ENCODE data around the gene CCSER1.
"Not testable (repeated sequence)": the region's sequence is repeated elsewhere in the genome, so short reads cannot be mapped to it uniquely, and the experiment has no call there.

Gene CCSER1

GRCh38 chr4:91233164-91233563 lies 1106.0 kb downstream of the CCSER1 start:
- H3K9me3 ChIP-seq: no peaks in the 10 kb centered on the region
- H3K36me3 ChIP-seq (replicated peaks): no peaks in the 10 kb centered on the region
- in situ Hi-C loops (cut with MboI; ENCODE audit: low sequenced_read_pairs): no loop called here
- DNase-seq (ENCODE audit: low spot score in 2 of 2): no peak
- H3K4me1 ChIP-seq: no peaks in the 10 kb centered on the region
- H3K27me3 ChIP-seq (ENCODE audit: low read depth): 0 out of 2 replicates have a peak, but pooled peaks cover 3% of the 10 kb centered on the region
- no peak overlapping the region for H3K4me3 ChIP-seq

- in situ Hi-C loops (cut with MboI; ENCODE audit: low sequenced_read_pairs): no loop called here
- DNase-seq (ENCODE audit: low spot score in 2 of 2): no peak
- no peaks in the 10 kb centered on the region for H3K9me3 ChIP-seq
Measured at GRCh38 chr4:91243132-91243531, 1115.9 kb downstream of the CCSER1 start.

GRCh38 chr4:91256043-91256442 lies 1128.8 kb downstream of the CCSER1 start:
- no peak for DNase-seq (ENCODE audit: low spot score in 2 of 2)
- Histone ChIP-seq H3K4me1 (no peaks in the 10 kb centered on the region), H3K9me3 (no peaks in the 10 kb centered on the region), H3K4me3 (no peak overlapping the region), H3K36me3 (replicated peaks) (no peaks in the 10 kb centered on the region), H3K27me3 (ENCODE audit: low read depth) (no peaks in the 10 kb centered on the region)
- in situ Hi-C loops (cut with MboI; ENCODE audit: low sequenced_read_pairs): no loop called here

More at GRCh38 chr4:91243132-91243531, 1115.9 kb downstream of the CCSER1 start:
- no peaks in the 10 kb centered on the region for H3K4me1 ChIP-seq
- H3K4me3 ChIP-seq: no peak overlapping the region
- H3K27me3 ChIP-seq (ENCODE audit: low read depth): no peaks in the 10 kb centered on the region
- no peaks in the 10 kb centered on the region for H3K36me3 ChIP-seq (replicated peaks)

- H3K4me1 ChIP-seq: no peaks in the 10 kb centered on the region
Measured at GRCh38 chr4:91256751-91257150, 1129.6 kb downstream of the CCSER1 start.

GRCh38 chr4:91257721-91258120 lies 1130.5 kb downstream of the CCSER1 start:
- no peaks in the 10 kb centered on the region for H3K36me3 ChIP-seq (replicated peaks)
- H3K9me3 ChIP-seq: no peaks in the 10 kb centered on the region
- no peaks in the 10 kb centered on the region for H3K4me1 ChIP-seq
- H3K4me3 ChIP-seq: no peak overlapping the region
- no peak for DNase-seq (ENCODE audit: low spot score in 2 of 2)
- H3K27me3 ChIP-seq (ENCODE audit: low read depth): no peaks in the 10 kb centered on the region
- in situ Hi-C loops (cut with MboI; ENCODE audit: low sequenced_read_pairs): no loop called here

More at GRCh38 chr4:91256751-91257150, 1129.6 kb downstream of the CCSER1 start:
- H3K9me3 ChIP-seq: no peaks in the 10 kb centered on the region
- in situ Hi-C loops (cut with MboI; ENCODE audit: low sequenced_read_pairs): no loop called here
- H3K27me3 ChIP-seq (ENCODE audit: low read depth): no peaks in the 10 kb centered on the region
- DNase-seq (ENCODE audit: low spot score in 2 of 2): no peak
- H3K4me3 ChIP-seq: no peak overlapping the region
- no peaks in the 10 kb centered on the region for H3K36me3 ChIP-seq (replicated peaks)

- H3K4me3 ChIP-seq: no peak overlapping the region
- no peaks in the 10 kb centered on the region for H3K4me1 ChIP-seq
- in situ Hi-C loops (cut with MboI; ENCODE audit: low sequenced_read_pairs): no loop called here
- no peak for DNase-seq (ENCODE audit: low spot score in 2 of 2)
- H3K9me3 ChIP-seq: no peaks in the 10 kb centered on the region
- H3K27me3 ChIP-seq (ENCODE audit: low read depth): no peaks in the 10 kb centered on the region
- H3K36me3 ChIP-seq (replicated peaks): no peaks in the 10 kb centered on the region
Measured at GRCh38 chr4:91258326-91258725, 1131.1 kb downstream of the CCSER1 start.

GRCh38 chr4:91267543-91267942 lies 1140.3 kb downstream of the CCSER1 start:
- H3K4me3 ChIP-seq: no peak overlapping the region
- in situ Hi-C loops (cut with MboI; ENCODE audit: low sequenced_read_pairs): no loop called here
- DNase-seq (ENCODE audit: low spot score in 2 of 2): no peak
- no peaks in the 10 kb centered on the region for H3K9me3 ChIP-seq
- no peaks in the 10 kb centered on the region for H3K36me3 ChIP-seq (replicated peaks)
- no peaks in the 10 kb centered on the region for H3K4me1 ChIP-seq
- no peaks in the 10 kb centered on the region for H3K27me3 ChIP-seq (ENCODE audit: low read depth)

- in situ Hi-C loops (cut with MboI; ENCODE audit: low sequenced_read_pairs): not testable (repeated sequence)
Measured at GRCh38 chr4:91268481-91268880, 1141.3 kb downstream of the CCSER1 start.

GRCh38 chr4:91268913-91269312 lies 1141.7 kb downstream of the CCSER1 start:
- Histone ChIP-seq H3K4me1 (no peaks in the 10 kb centered on the region), H3K27me3 (ENCODE audit: low read depth) (no peaks in the 10 kb centered on the region), H3K9me3 (no peaks in the 10 kb centered on the region), H3K36me3 (replicated peaks) (no peaks in the 10 kb centered on the region), H3K4me3 (no peak overlapping the region)
- in situ Hi-C loops (cut with MboI; ENCODE audit: low sequenced_read_pairs): no loop called here
- no peak for DNase-seq (ENCODE audit: low spot score in 2 of 2)

More at GRCh38 chr4:91268481-91268880, 1141.3 kb downstream of the CCSER1 start:
- H3K36me3 ChIP-seq (replicated peaks); H3K4me1 ChIP-seq; H3K4me3 ChIP-seq; H3K27me3 ChIP-seq (ENCODE audit: low read depth); DNase-seq (ENCODE audit: low spot score in 2 of 2); H3K9me3 ChIP-seq: not testable (repeated sequence)

GRCh38 chr4:91279899-91280298 lies 1152.7 kb downstream of the CCSER1 start:
- Histone ChIP-seq H3K27me3 (ENCODE audit: low read depth) (no peaks in the 10 kb centered on the region; the same call in 1 of the 2 replicates), H3K4me3 (no peak overlapping the region), H3K4me1 (no peaks in the 10 kb centered on the region), H3K9me3 (no peaks in the 10 kb centered on the region), H3K36me3 (replicated peaks) (no peaks in the 10 kb centered on the region)
- DNase-seq (ENCODE audit: low spot score in 2 of 2): no peak
- in situ Hi-C loops (cut with MboI; ENCODE audit: low sequenced_read_pairs): no loop called here

GRCh38 chr4:91280551-91281290 lies 1153.5 kb downstream of the CCSER1 start:
- Histone ChIP-seq H3K4me1 (no peaks in the 10 kb centered on the region), H3K9me3 (no peaks in the 10 kb centered on the region), H3K27me3 (ENCODE audit: low read depth) (no peaks in the 10 kb centered on the region; the same call in 1 of the 2 replicates), H3K36me3 (replicated peaks) (no peaks in the 10 kb centered on the region), H3K4me3 (no peak overlapping the region)
- in situ Hi-C loops (cut with MboI; ENCODE audit: low sequenced_read_pairs): no loop called here
- DNase-seq (ENCODE audit: low spot score in 2 of 2): no peak

GRCh38 chr4:91282217-91282616 lies 1155.0 kb downstream of the CCSER1 start:
- no peaks in the 10 kb centered on the region for H3K4me1 ChIP-seq
- H3K4me3 ChIP-seq: no peak overlapping the region
- DNase-seq (ENCODE audit: low spot score in 2 of 2): no peak
- in situ Hi-C loops (cut with MboI; ENCODE audit: low sequenced_read_pairs): no loop called here
- no peaks in the 10 kb centered on the region for H3K27me3 ChIP-seq (ENCODE audit: low read depth)
- no peaks in the 10 kb centered on the region for H3K9me3 ChIP-seq
- no peaks in the 10 kb centered on the region for H3K36me3 ChIP-seq (replicated peaks)

GRCh38 chr4:91283726-91284230 lies 1156.6 kb downstream of the CCSER1 start:
- in situ Hi-C loops (cut with MboI; ENCODE audit: low sequenced_read_pairs): no loop called here
- Histone ChIP-seq H3K4me1 (no peaks in the 10 kb centered on the region), H3K27me3 (ENCODE audit: low read depth) (no peaks in the 10 kb centered on the region), H3K36me3 (replicated peaks) (no peaks in the 10 kb centered on the region), H3K4me3 (no peak overlapping the region), H3K9me3 (no peaks in the 10 kb centered on the region)
- DNase-seq (ENCODE audit: low spot score in 2 of 2): no peak

GRCh38 chr4:91284480-91284879 lies 1157.3 kb downstream of the CCSER1 start:
- DNase-seq (ENCODE audit: low spot score in 2 of 2): no peak
- in situ Hi-C loops (cut with MboI; ENCODE audit: low sequenced_read_pairs): no loop called here
- Histone ChIP-seq H3K36me3 (replicated peaks) (no peaks in the 10 kb centered on the region), H3K9me3 (no peaks in the 10 kb centered on the region), H3K4me1 (no peaks in the 10 kb centered on the region), H3K27me3 (ENCODE audit: low read depth) (no peaks in the 10 kb centered on the region), H3K4me3 (no peak overlapping the region)
